GM18519 (cell line): ENCODE measurements around the gene METTL9.
"Not testable (repeated sequence)": the region's sequence is repeated elsewhere in the genome, so short reads cannot be mapped to it uniquely, and the experiment has no call there.

Experiments
- ATAC-seq: cut with Tn5 transposase; IDR thresholded peaks from one replicate; pipeline ENCODE4 v1.9.1; 2021; ENCODE audit warnings: mild to moderate bottlenecking, moderate library complexity; ENCODE audit not compliant: unreplicated experiment, low FRiP score

The METTL9 gene

GRCh38 chr16:21631376-21631775, 32.0 kb downstream of the METTL9 start:
- ATAC-seq = not testable (repeated sequence)

DNA sequence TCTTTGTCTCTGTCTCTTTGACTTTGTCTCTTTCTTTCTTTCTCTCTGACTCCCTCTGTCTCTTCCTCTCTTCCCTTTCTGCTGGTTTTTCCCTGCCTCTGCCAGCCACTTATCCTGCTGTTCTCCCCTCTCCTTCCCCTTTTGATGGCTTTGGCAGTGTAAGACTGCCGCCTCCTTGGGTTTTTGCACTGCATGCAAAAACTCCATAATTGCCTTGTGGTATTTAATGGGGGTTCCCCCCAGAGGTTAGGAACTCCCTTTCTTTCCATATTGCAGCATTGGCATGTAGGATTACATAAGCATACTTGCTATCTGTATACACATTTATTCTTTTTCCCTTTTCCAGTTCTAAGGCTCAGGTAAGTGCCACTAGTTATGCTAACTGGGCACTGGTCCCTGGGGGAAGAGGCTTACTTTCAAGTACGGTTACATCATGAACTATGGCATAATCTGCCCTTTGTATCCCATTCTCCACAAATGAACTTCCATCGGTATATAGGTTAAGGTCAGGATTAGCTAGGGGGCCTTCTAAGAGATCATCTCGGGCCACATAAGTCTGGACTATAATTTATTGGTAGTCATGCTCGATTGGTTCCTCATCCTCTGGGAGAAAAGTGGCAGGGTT, 32.7 kb downstream of the METTL9 start:
- not testable (repeated sequence) for ATAC-seq

- no peak for ATAC-seq
These were observed 34.8 kb downstream of the METTL9 start for GRCh38 chr16:21634216-21634615.

DNA sequence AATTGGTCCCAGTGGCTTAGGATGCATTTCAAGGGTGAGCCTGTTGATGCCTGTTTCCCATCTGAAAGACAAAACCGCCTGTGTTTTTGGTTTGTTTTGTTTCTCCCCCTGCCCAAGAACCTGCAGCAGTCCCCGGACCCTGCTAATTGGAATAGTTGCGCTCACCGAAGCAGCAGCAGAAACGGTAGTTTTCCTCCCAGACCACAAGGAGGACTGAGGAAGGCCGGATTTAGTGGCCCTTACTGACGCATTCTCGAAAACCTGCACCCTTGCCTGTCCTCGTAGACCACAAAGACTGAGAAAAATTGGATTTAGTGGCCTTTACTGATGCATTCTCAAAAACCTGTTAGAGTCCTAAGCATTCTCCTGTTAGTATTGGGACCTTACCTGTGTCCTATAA, 36.3 kb downstream of the METTL9 start:
- ATAC-seq = not testable (repeated sequence)

DNA sequence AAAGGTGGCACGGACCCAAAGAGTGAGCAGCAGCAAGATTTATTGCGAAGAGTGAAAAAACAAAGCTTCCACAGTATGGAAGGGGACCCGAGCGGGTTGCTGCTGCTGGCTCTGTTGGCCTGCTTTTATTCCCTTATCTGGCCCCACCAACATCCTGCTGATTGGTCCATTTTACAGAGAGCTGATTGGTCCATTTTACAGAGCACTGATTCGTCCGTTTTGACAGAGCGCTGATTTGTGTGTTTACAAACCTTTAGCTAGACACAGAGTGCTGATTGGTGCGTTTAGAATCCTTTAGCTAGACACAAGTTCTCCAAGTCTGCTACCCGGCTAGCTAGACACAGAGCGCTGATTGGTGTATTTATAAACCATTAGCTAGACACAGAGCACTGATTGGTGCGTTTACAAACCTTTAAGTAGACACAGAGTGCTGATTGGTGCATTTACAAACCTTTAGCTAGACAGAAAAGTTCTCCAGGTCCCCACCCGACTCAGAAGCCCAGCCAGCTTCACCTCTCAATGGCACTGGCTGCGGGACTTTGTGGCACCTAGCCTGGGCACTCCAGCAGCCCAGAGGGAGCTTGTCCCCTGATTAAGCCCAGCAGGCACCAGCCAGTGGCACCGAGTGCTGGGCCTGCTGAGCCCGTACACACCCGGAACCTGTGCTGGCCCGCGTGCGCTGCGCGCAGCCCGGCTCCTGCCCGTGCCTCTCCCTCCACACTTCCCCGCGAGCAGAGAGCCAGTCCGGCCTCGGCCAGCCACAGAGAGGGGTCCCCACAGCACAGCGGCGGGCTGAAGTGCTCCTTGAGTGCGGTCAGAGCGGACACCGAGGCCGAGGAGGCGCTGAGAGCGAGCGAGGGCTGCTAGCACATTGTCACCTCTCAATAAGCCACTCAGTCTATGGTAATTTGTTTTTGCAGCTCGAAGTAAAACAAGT, 37.9 kb downstream of the METTL9 start:
- no peak for ATAC-seq

GRCh38 chr16:21638573-21638975, 39.2 kb downstream of the METTL9 start:
- no peak for ATAC-seq

- no peak for ATAC-seq
These were observed 40.1 kb downstream of the METTL9 start for GRCh38 chr16:21639493-21639892.

DNA sequence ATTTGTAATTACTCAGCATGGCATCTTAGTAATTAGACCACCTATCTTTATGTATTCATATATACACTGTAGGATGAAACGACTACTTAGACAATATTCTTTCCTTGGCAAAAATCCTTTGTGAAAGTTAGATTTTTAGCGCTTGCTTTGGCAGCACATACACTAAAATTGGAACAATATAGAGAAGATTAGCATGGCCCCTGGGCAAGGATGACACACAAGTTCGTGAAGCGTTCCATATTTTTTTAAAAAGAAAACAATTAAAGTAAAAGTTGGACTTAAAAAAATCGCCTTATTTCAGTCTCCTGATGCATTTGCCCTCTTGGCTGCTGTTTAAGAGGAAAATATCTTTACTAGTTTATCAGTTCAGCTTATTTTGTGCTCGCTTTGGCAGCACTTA, 42.5 kb downstream of the METTL9 start:
- ATAC-seq = no peak

DNA sequence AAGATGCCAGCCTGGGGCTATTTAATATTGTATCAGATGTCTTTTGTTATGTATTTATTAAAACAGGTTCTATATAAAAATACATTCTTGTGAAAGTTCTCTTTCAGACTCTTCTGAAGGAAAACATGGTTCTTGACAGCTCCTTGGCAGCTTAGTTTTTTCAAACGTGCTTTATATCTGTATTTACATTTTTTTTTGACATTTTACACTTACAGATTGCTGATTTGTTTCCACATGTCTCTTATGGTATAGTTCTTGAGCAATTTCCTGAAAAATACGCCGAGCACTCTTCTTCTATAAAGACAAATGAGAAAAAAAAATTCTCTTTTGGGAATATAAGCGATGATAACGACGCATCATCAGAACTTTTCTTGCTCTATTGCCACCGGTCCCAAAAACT, 43.5 kb downstream of the METTL9 start:
- no peak for ATAC-seq

- ATAC-seq = no peak
These were observed 44.4 kb downstream of the METTL9 start for GRCh38 chr16:21643785-21644184.

DNA sequence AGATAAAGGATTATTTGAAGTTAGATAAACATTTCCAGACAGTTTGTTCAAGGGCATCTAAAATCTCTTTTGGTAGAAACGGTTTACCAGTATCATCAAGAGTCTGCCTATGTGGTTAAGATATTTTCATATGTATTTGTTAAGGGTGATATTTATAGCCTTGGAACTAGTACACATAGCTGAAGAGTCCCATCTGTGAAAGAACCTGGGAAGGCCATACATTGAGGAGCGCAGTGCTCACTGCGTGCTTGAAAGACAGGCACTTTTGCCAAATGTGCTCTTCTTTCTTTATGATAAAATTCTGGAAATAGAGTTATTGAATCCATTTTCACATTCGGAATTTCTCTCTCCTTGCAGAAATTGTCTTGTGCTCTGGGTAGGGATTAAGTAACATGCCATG, 45.3 kb downstream of the METTL9 start:
- no peak for ATAC-seq

GRCh38 chr16:21645261-21645721, 45.9 kb downstream of the METTL9 start:
- no peak for ATAC-seq

GRCh38 chr16:21646091-21646490, 46.7 kb downstream of the METTL9 start:
- no peak for ATAC-seq

GRCh38 chr16:21646721-21647561, 47.6 kb downstream of the METTL9 start:
- peak; percentile 75 for ATAC-seq

GRCh38 chr16:21647562-21648164, 48.3 kb downstream of the METTL9 start:
- no peak for ATAC-seq

DNA sequence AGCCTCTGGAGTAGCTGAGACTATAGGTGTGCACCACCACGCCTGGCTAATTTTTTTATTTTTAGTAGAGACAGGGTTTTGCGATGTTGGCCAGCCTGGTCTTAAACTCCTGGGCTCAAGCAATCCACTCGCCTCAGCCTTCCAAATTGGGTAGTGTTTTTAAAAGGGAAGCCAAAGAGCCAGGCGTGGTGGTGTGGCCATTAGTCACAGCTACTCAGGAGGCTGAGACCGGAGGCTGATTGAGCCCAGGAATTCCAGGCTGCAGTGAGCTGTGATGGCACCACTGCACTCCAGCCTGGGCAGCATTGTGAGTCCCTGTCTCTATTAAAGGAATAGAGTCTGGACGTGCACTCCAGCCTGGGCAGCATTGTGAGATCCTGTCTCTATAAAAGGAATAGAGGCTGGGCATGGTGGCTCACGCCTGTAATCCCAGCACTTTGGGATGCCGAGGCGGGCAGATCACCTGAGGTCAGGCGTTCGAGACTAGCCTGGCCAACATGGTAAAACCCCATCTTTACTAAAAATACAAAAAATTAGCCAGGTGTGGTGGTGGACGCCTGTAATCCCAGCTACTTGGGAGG, 50.5 kb downstream of the METTL9 start:
- not testable (repeated sequence) for ATAC-seq

DNA sequence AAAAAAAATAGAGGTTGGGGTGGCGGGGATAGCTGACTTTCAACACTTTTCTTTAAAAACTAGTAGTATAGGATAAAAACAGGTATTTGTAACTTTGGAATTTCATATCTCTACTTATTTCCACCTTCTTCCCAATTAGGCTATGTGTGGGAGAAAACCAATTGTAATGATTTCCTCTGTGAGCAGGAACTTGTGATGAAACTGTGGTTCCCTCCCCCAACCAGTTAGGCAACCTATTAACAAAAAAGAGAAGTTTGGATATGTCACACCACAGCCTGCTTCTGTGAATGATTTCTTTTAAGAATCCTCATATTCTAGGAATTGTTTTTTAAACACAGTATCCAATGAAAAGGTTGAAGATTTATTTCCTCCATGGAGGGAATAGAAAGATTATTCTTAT, 51.1 kb downstream of the METTL9 start:
- no peak for ATAC-seq

DNA sequence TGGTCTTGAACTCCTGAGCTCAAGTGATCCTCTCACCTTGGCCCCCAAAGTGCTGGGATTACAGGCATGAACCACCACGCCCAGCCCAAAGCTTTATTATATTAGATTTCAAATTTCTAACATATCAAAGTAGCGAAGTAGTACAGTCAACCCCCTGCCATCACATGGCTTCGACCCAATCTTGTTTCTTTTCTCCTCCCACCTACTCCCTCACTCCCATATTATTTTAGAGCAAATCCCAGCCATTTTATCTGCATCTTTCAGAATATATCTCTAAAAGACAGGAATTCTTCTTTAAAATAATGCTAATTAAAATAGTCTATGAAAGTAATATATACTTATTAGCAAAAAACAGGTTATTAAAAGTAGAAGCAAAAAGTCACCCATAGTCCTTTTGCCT, 52.1 kb downstream of the METTL9 start:
- ATAC-seq = no peak

DNA sequence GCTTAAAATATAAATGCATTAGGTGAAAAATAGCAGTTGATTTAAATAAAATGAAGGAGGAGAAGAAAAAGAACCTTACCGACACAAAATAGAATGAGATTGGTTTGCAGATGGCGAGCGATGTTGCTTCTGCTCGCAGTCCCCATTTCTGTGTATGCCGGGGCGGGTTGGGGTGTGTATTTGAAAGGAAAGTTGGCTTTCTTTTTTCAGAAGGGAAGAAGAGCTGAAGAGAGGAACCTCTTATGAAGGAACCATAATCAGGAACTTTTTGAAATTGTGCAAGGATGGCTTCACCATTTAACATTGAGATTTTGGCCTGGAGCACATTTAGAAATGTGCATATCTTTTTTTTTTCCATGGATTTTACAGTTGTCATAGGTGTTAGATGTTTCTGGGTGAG, 53.1 kb downstream of the METTL9 start, which contains the start of gene IGSF6:
IGSF6 (minus strand) TSS at position 156 of the 400 bp plus-strand sequence; CDS start at position 146, 10 bp downstream.
- ATAC-seq = no peak

DNA sequence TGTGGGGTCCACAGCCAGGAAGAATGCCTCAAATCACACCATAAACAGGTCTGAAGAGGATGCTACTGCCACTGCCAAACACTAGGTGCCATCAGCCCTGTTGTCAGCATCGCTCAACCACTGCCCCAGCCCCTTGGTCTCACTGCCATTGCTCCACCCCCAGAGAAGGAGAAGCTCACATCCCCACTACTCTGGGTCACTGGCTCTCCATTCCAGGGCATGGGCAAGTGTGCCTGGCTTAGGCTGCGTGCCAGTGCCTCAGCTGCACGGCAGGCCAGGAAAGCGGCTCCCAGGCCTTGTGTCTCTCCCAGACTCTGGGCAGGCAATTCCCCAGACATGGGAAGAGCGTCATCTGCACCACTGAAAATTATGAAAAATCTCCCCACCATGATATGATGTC, 54.2 kb downstream of the METTL9 start:
- no peak for ATAC-seq
